KOPT-K1 (cell line): Measurements from ENCODE around the gene PLCH2.
A peak's percentile ranks its signal among the peaks of the same experiment; 100 is the strongest.

Source experiments
- H3K27ac ChIP-seq: fragments of 200-600 bp; sonication (generic); 2 replicates; pipeline ENCODE4 v1.5.1; 2016; ENCODE audit warnings: antibody characterized with exemption, mild to moderate bottlenecking, low read depth, low read length; ENCODE audit not compliant: poor library complexity, severe bottlenecking
- H3K36me3 ChIP-seq: fragments of 200-600 bp; sonication (generic); 2 replicates; pipeline ENCODE4 v1.5.1; 2017; ENCODE audit warnings: antibody characterized with exemption, mild to moderate bottlenecking, low read length, moderate library complexity; ENCODE audit not compliant: insufficient read depth
- H3K9me3 ChIP-seq: fragments of 200-600 bp; sonication (generic); 2 replicates; pipeline ENCODE4 v1.5.1; 2017; ENCODE audit warnings: antibody characterized with exemption, low read length, mild to moderate bottlenecking; ENCODE audit not compliant: insufficient read depth, poor library complexity, severe bottlenecking

PLCH2 gene

DNA sequence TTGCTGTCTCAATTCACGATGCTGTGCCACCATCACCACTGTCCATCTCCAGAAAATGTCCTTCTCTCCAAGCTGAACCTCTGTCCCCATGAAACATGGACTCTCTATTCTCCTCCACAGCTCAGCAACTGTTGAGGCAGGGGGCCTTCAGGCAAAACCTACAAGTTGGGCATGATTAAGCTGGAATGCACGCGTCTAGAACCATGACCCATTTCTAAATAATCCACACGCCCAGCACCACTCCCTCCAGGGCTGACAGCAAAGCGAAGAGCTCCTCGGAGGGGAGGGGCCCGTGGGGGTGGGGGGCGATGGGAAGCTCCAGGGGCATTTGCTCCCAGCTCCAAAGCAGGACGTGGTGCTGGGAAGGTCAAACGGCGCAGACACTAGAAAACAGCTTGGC, 57.3 kb downstream of the PLCH2 start:
- Histone ChIP-seq H3K36me3 (no peaks in the 10 kb centered on the region), H3K9me3 (no peaks in the 10 kb centered on the region), H3K27ac (no peak overlapping the region)

DNA sequence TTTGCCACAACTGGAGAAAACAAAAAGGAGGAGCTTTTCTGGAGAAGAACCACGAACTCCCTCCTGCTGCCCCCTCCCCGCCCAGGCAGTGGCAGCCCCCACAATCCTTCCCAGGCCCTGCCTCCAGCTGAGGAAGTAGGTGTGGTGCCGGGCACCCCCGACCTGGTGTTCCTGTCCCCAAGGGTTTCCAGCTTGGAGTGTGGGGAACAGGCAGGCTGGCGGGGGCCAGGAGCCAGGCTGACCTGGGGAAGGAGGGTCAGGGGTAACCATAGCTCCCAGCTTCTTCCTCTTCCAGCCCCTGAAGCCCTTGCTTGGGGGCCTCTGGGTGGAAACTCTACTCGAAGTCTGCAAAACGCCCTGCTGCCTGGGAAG, 58.2 kb downstream of the PLCH2 start:
- no peaks in the 10 kb centered on the region for H3K9me3 ChIP-seq
- H3K36me3 ChIP-seq, result no peaks in the 10 kb centered on the region
- H3K27ac ChIP-seq, result no peak overlapping the region

DNA sequence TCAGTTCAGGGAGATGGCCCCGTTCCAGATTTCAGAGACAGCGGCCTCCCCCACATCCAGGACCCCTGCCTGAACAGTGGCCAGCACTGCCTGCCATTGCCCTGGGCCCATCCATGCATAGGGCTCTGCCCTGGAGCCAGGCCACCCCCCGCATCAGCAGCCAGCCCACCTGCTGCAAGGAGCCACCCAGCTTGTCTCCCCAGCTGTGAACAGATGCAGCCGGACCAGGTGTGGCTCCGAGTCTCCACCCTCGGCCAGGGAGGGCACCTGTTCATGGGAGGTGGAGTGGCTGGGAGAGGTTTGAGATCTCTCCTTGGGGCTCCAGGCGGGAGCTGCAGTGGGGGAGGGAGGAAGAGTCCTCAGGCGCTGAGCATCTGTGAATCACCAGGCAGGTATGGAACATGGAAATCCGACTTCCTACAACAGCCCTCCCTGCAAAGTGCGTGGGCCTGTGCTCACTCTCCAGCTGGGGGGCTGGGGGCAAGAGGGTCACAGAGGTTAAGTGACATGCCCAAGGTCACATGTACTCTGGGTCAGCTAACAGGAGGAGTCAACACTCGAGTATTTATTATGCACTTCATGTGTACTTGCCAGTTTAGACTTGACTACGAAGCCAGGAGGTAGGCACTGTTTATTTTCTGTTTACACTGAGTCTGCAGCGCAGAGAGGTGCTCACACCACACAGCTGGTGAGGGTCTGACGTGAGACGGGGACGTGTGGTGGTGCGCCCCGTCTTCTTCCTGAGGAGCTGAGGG, 58.8 kb downstream of the PLCH2 start:
- H3K36me3 ChIP-seq, result no peaks in the 10 kb centered on the region
- no peak overlapping the region for H3K27ac ChIP-seq
- no peaks in the 10 kb centered on the region for H3K9me3 ChIP-seq

DNA sequence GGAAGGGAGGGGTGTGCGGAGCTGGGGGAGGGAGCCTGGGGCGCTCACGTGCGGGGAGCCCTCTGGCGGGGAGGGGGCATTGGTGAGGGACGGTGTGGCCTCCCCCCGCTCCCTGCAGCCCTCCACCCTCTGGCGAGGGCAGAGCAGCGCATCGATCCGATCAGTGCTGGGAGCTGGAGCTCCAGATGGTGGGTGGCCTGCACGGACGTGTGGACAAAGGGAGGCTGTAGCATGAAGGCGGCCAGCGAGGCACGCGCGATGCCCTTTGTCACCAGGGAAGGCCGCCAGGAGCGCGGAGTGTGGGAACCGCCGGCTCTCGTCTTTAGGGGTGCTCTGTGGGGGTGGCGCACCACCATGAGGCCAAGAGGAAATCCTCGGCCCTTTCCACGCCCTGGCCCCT, 59.4 kb downstream of the PLCH2 start:
- Histone ChIP-seq H3K9me3 (no peaks in the 10 kb centered on the region), H3K27ac (no peak overlapping the region), H3K36me3 (no peaks in the 10 kb centered on the region)

DNA sequence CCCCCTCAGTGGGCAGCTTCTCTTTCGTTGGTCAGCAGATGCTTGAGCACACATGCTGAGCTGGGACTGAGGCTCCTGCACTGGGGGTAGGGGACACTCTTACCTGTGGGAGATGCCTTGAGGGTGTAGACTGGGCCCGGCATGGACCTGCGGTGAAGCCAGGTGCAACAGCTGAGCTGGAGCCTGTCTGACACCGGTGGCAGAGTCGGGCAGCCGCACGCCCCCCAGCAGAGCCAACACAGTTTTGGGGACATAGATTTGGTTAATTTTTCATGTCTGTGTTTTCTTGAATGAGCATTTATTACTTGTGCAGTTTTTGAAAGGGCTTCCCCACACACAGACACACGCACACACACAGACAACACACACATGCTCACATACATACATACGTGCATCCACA, 59.9 kb downstream of the PLCH2 start:
- Histone ChIP-seq H3K36me3 (no peaks in the 10 kb centered on the region), H3K9me3 (no peaks in the 10 kb centered on the region), H3K27ac (no peak overlapping the region)

DNA sequence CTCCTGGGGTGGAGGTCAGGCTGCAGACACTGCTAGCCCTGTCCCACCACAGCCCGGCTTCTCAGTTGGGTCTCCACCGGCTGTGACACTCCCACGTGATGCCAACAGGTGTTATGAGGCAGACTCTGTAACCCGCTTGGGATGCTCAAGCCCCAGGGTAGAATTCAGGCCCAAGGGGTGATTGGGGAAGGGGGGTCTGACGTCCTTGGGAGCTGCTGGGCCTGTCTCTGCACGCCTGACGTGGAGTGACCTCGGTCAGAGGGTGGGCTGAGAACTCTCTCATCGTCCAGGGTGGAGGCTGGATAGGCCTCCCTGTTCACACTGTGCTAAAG, 61.7 kb downstream of the PLCH2 start:
- no peaks in the 10 kb centered on the region for H3K9me3 ChIP-seq
- no peaks in the 10 kb centered on the region for H3K36me3 ChIP-seq
- no peak overlapping the region for H3K27ac ChIP-seq

DNA sequence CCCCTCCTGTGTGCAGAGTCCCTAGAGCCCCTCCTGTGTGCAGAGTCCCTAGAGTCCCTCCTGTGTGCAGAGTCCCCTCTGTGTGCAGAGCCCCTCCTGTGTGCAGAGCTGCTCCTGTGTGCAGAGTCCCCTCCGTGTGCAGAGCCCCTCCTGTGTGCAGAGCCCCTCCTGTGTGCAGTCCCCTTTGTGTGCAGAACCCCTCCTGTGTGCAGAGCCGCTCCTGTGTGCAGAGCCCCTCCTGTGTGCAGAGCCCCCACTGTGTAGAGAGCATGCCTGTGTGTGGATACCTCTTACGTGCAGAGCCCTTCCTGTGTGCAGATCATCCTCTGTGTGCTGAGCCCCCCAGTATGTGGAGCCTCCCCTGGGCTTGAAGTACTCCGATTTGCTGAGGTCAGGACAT, 62.3 kb downstream of the PLCH2 start:
- Histone ChIP-seq H3K36me3 (no peaks in the 10 kb centered on the region), H3K9me3 (no peaks in the 10 kb centered on the region), H3K27ac (no peak overlapping the region)

DNA sequence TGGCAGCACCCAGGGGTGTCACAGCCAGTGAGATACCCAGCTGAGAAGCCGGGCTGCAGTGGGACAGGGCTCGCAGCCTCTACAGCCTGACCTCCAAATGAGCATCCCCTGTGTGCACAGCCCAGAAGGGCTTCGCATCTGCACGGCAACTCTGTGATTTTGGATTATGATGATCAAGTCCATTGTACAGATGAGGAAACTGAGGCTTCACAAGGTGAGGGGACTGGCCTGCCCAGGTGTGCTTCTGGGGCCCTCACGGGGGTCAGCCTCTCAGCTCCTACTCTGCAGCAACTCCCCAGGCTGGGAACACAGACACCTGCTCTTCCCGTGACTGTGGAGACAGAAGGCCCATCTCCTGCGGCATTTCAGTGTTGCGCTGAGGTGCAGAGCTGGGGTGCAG, 62.8 kb downstream of the PLCH2 start:
- Histone ChIP-seq H3K9me3 (no peaks in the 10 kb centered on the region), H3K27ac (no peak overlapping the region), H3K36me3 (no peaks in the 10 kb centered on the region)

DNA sequence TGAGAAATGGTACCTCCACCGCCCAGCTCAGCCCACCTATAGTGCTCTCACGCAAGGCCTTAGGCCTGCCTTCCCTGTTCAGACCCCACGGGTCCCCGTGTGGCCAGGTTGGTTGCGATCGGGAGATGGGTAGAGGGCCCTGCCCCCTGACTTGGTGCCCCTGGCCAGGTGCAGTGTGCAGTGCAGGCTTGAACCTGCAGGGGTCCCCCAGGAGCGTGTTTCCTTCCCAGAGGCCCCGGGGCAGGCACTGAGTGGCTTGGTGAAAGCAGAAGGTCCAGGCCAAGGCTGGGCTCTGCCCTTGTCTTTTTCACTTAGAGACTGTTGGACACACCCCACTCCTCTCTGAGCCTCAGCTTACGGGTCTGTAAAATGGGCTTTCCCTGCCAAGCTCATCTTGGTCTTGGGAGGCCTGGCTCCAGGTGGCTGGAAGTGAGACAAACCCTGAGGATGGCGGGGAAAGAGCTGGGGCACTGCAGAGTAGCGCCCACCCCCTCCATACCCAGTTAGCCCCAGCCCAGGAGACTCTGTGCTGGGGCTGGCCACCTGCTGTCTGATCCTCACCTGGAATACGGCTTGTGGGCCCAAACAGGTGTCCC, 63.3 kb downstream of the PLCH2 start:
- Histone ChIP-seq H3K27ac (peak overlapping the region; percentile 67), H3K36me3 (no peaks in the 10 kb centered on the region), H3K9me3 (no peaks in the 10 kb centered on the region)

DNA sequence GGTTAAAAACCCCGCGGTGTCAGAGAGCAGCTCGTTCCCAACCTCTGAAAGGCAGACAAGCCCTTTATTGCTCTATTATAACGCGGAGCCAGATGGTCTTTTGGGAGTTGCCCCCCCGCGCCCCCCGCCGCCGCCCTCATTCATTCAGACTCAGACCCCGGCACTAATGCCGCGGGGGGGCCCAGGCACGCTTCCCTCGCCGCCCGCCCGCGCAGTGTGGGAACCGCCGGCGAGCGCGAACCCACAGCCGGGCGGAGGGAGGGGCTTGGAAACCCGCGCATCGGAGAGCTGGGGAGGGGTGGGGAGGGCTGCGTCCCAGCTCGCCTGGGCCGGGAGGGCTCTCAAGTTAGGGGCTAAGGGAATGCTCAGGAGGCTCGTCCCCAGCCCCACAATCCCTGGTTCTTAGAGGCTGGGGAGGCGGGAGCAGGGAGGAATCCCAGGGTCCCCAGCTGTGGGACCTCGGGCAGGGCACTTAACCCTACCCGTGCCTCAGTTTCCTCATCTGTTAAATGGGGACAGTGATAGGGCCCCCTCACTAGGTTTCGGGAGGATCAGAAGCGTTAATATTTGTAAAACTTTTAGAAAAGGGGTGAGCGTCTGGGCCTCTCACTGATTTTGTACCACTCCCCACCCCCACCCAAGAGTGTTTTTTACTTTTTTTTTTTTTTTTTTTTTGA, 64.9 kb downstream of the PLCH2 start:
- Histone ChIP-seq H3K27ac (peak overlapping the region; percentile 67), H3K9me3 (no peaks in the 10 kb centered on the region), H3K36me3 (no peaks in the 10 kb centered on the region)

DNA sequence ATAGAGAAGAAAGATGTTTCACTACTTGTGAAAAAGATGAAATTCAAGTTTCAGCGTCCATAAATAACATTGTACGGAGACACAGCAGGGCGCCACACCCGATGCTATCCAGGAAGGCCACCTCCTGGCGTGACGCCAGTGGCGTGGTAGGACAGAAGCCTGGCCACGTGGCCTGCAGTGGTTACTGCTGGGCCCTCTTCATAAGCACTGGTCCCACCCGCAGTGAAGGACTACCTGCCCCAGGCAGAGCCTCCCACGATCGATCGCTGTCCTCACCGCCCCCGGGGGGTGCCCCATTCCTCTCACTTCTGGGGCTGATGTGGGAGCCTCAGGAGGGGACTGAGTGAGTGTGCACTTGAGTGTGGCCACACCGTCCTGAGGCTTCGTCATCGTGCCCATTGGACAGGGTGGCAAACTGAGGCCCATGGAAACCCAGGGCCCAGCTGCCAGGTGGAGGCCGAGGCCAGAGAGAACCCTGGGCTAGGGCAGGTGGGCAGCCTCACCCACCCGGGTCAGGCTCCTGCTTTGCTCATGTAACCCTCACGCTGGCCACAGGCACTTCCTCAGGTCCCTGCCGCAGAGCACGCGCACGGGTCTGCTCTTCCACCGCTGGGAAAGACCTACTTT, 65.6 kb downstream of the PLCH2 start:
- Histone ChIP-seq H3K36me3 (no peaks in the 10 kb centered on the region), H3K9me3 (no peaks in the 10 kb centered on the region), H3K27ac (peak overlapping the region; percentile 67)

DNA sequence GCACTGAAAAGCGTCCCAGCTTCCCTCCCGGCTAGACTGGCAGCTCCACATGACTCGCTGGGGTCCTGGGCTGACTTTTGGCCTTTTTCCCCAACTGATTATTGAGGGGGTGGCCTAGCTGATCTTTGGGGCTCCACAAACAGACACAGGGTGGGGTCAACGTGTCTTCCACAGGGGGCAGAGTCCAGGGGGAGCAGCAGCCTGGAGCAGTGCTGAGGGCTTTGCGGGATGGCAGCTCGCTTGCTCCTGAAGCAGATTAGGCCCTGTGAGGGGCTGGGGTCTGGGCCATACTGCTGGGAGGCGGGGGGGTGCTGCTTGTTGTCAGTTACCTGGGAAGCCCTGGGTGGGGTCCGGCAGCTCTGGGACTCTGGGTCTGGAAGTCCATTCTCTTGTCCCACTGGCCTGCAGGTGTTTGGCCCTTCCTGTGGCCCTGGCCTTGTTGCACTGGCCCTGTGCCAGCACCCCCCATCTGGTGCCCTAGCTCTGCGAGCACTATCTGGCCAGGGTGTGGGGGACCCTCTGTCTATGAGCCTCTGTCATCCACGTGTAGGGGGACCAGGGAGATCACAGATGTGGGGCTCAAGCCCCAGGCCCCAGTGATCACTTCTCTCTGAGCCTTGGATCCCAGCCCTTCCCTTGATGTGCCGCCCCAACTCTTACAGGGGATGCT, 66.3 kb downstream of the PLCH2 start:
- H3K27ac ChIP-seq, result peak overlapping the region; percentile 67
- no peaks in the 10 kb centered on the region for H3K36me3 ChIP-seq

DNA sequence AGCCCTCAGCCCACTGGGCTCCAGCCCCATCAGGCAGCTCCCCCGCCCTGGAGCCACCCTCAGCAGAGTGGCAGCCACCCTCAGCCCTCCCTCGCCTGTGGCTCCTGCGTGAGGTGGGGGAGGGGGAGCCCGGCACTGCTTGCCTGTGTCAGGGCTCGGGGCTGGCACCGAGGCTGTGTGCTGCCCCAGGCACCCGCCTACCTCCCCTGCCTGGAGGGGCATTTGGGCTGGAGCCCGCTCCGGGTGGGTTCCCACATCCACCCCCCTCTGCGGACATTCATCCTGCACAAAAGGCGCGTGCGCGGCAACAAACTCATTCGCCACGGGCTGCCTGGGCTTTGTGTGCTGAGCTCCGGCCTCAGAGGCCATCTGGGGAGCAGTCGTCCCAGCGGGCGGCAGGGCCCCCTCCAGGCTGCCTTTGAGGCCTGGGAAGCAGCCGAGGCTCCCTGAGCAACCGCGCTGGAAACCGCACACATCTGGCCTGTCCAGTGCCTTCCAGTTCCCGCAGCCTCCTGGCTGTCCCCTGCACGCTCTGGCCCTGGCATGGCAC, 67.5 kb downstream of the PLCH2 start:
- Histone ChIP-seq H3K9me3 (no peaks in the 10 kb centered on the region), H3K27ac (peak overlapping the region; percentile 67), H3K36me3 (no peaks in the 10 kb centered on the region)

More for the DNA sequence above, 66.3 kb downstream of the PLCH2 start:
- no peaks in the 10 kb centered on the region for H3K9me3 ChIP-seq

DNA sequence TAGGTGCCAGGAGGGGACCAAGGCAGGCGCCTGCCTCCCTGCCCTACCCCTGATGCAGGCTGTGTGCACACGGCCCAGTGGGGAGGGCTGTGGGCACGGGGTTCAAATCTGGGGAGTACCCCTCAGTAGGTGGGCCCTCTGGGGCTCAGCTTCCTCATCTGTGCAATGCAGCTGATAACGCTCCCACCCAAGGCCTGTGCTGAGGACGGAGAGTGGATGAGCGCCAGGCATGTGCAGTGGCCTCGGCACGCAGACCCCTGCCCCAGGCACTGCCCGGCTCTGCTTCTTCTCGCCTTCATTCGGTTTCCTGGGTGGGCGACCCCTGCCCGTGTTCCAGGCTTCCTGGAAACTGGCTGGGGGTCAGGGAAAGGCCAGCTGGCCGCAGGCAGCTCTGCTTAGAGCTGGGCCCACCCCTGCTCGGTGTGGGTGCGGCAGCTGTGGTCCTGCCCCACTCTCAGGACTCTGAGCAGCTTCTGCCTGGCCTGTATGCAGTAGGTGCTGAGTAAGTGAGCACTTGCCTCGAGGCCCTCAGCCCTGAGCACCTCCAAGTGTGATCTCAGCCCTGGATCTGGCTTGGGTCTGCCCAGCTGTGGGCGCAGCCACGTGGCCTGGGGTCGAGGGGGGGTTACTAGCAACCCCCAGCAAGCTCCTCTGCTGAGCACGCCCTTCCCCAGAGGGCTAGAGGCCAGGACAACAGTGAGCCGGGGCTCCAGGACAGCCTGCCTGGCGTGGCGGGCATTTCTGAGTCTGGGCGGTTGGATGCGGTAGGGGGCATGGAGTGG, 68.2 kb downstream of the PLCH2 start:
- Histone ChIP-seq H3K27ac (peak overlapping the region; percentile 67), H3K9me3 (no peaks in the 10 kb centered on the region), H3K36me3 (no peaks in the 10 kb centered on the region)
